Neural progenitor cell (in vitro differentiated cells): Measurements from ENCODE around the gene ERI2. TPM values are rescaled to one million over a fixed set of nuclear protein-coding genes. Genes with fewer than 3 reads are reported as not detected.
A peak's percentile ranks its signal among the peaks of the same experiment; 100 is the strongest.

ENCODE experiments used
- DNase-seq: peaks from one replicate; pipeline ENCODE4 v3.0.0-alpha.2; 2016; ENCODE audit warnings: low spot score
- H2AFZ ChIP-seq: fragments of 200-600 bp; sonication (generic); replicated peaks from 2 replicates; pipeline ENCODE4 v1.6.1; 2016; ENCODE audit warnings: antibody characterized with exemption
- H3F3A ChIP-seq: fragments of 200-600 bp; sonication (generic); 2 replicates; pipeline ENCODE4 v1.6.1; 2016; ENCODE audit warnings: antibody characterized with exemption, low read depth
- H3K27ac ChIP-seq: fragments of 200-600 bp; sonication (generic); 2 replicates; pipeline ENCODE4 v1.5.1; 2016; ENCODE audit warnings: mild to moderate bottlenecking
- H3K27me3 ChIP-seq: fragments of 200-600 bp; sonication (generic); 2 replicates; pipeline ENCODE4 v1.6.1; 2016; ENCODE audit warnings: mild to moderate bottlenecking, moderate library complexity
- H3K36me3 ChIP-seq: fragments of 200-600 bp; sonication (generic); 2 replicates; pipeline ENCODE4 v1.5.1; 2016
- H3K4me1 ChIP-seq: fragments of 200-600 bp; sonication (generic); 2 replicates; pipeline ENCODE4 v1.6.1; 2016; ENCODE audit warnings: mixed run types
- H3K4me2 ChIP-seq: fragments of 200-600 bp; sonication (generic); 2 replicates; pipeline ENCODE4 v1.6.1; 2016
- H3K4me3 ChIP-seq: fragments of 200-600 bp; sonication (generic); 2 replicates; pipeline ENCODE4 v1.5.1; 2016
- H3K79me2 ChIP-seq: fragments of 200-600 bp; sonication (generic); 2 replicates; pipeline ENCODE4 v1.6.1; 2016; ENCODE audit warnings: low read depth
- H3K9ac ChIP-seq: fragments of 200-600 bp; sonication (generic); 2 replicates; pipeline ENCODE4 v1.6.1; 2016
- H3K9me3 ChIP-seq: fragments of 200-600 bp; sonication (generic); 2 replicates; pipeline ENCODE4 v1.5.1; 2016; ENCODE audit warnings: low read depth
- H4K20me1 ChIP-seq: fragments of 200-600 bp; sonication (generic); 2 replicates; pipeline ENCODE4 v1.6.1; 2016; ENCODE audit warnings: low read depth
- H3K27ac Mint-ChIP-seq: 3 replicates; pipeline ENCODE4 v1.8.0; 2021; ENCODE audit warnings: mixed read lengths
- H3K27me3 Mint-ChIP-seq: 2 replicates; pipeline ENCODE4 v1.8.0; 2022; ENCODE audit warnings: low read depth, mild to moderate bottlenecking, inconsistent platforms, moderate library complexity, mixed read lengths; ENCODE audit not compliant: insufficient read depth
- H3K36me3 Mint-ChIP-seq: 3 replicates; pipeline ENCODE4 v1.8.0; 2021; ENCODE audit warnings: mixed read lengths
- H3K4me1 Mint-ChIP-seq: 3 replicates; pipeline ENCODE4 v1.8.0; 2021; ENCODE audit warnings: mixed read lengths
- H3K4me3 Mint-ChIP-seq: 3 replicates; pipeline ENCODE4 v1.8.0; 2021; ENCODE audit warnings: mild to moderate bottlenecking, moderate library complexity, mixed read lengths
- H3K9me3 Mint-ChIP-seq: 3 replicates; pipeline ENCODE4 v1.8.0; 2020; ENCODE audit warnings: mixed read lengths
- CTCF ChIP-seq: fragments of 200-600 bp; sonication (generic); IDR thresholded peaks from 2 replicates; pipeline ENCODE4 v1.5.1; 2017; ENCODE audit warnings: antibody characterized with exemption, mild to moderate bottlenecking
- EZH2 ChIP-seq: fragments of 200-600 bp; sonication (generic); IDR thresholded peaks from 2 replicates; pipeline ENCODE4 v1.6.1; 2017; ENCODE audit warnings: antibody characterized with exemption, mild to moderate bottlenecking, moderate library complexity
- EZH2phosphoT487 ChIP-seq: fragments of 200-600 bp; sonication (generic); IDR thresholded peaks from 2 replicates; pipeline ENCODE4 v1.6.1; 2017; ENCODE audit warnings: antibody characterized with exemption
- total RNA-seq: library from RNA; depleted of rRNA; stranded (reverse); fragments of >200 nt; gene quantifications from 2 replicates; pipeline ENCODE4 v1.2.3, GENCODE V29; 2015; ENCODE audit warnings: low replicate concordance

Gene ERI2
- total RNA-seq: 46.9 and 56.4 TPM in 2 replicates

- H2AFZ ChIP-seq: peak within 1 kb of the TSS; percentile 98
These were observed at the start of gene ERI2, which contains the start of gene REXO5 for GRCh38 chr16:20806168-20807050. Gene ERI2, minus strand, starts transcription at chr16:20806472. Its CDS starts 42 bp downstream, at chr16:20806430. Gene REXO5, plus strand, starts transcription at chr16:20806527. Its CDS starts 427 bp downstream, at chr16:20806954.

DNA sequence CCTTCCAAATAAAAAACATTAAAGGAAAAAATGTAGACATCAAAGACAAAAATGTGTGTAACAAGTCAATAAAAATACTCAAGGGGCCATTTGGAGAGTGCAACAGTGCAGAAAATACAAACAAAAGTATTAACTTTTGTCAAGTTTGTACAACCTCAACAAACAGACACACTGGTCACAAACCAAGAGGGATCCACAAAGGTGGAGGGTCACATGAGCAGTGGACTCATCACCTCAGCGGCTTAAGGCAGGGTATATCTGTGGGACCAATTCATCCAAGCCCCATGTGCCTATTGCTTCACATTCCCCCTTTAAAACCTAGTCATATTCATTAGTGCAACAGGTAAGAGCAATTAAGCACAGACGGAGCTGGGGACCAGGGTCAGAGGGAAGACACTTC is 48.7 kb upstream of the ERI2 start:
- no peaks in the 10 kb centered on the region for H3K9me3 Mint-ChIP-seq
- H3K9ac ChIP-seq: no peak overlapping the region
- no peak for DNase-seq
- no peaks in the 10 kb centered on the region for H3K27me3 ChIP-seq
- H3K9me3 ChIP-seq: no peaks in the 10 kb centered on the region
- no peaks in the 10 kb centered on the region for H3K79me2 ChIP-seq
- peaks cover 2% of the 10 kb centered on the region for H3K4me1 Mint-ChIP-seq
- peaks cover 2% of the 10 kb centered on the region for H3K27me3 Mint-ChIP-seq
- no peak for TF ChIP-seq CTCF
- no peak for TF ChIP-seq EZH2phosphoT487
- no peak for TF ChIP-seq EZH2
- H3K27ac ChIP-seq: no peak overlapping the region
- no peak overlapping the region for H3K4me3 Mint-ChIP-seq
- no peaks in the 10 kb centered on the region for H3K36me3 ChIP-seq
- no peaks in the 10 kb centered on the region for H3K4me1 ChIP-seq
- no peak overlapping the region for H2AFZ ChIP-seq
- H3K4me3 ChIP-seq: no peak overlapping the region
- H4K20me1 ChIP-seq: no peaks in the 10 kb centered on the region
- no peaks in the 10 kb centered on the region for H3F3A ChIP-seq
- H3K27ac Mint-ChIP-seq: no peak overlapping the region
- no peak overlapping the region for H3K4me2 ChIP-seq
- H3K36me3 Mint-ChIP-seq: peaks cover 16% of the 10 kb centered on the region

More at GRCh38 chr16:20806168-20807050, at the start of gene ERI2, which contains the start of gene REXO5:
- no peaks in the 10 kb centered on the region for H3K27me3 ChIP-seq
- peaks cover 14% of the 10 kb centered on the region for H3F3A ChIP-seq
- H3K4me1 ChIP-seq: peaks cover 9% of the 10 kb centered on the region
- no peaks in the 10 kb centered on the region for H3K27me3 Mint-ChIP-seq
- H3K4me1 Mint-ChIP-seq: peaks cover 7% of the 10 kb centered on the region
- H3K9me3 Mint-ChIP-seq: no peaks in the 10 kb centered on the region
- peak within 1 kb of the TSS; percentile 66 for H3K9ac ChIP-seq
- H3K36me3 Mint-ChIP-seq: peaks cover 6% of the 10 kb centered on the region
- H3K4me3 Mint-ChIP-seq: peak within 1 kb of the TSS; percentile 98
- no peaks in the 10 kb centered on the region for H4K20me1 ChIP-seq
- DNase-seq: peak; percentile 95
- H3K9me3 ChIP-seq: no peaks in the 10 kb centered on the region
- peak within 1 kb of the TSS; percentile 88 for H3K27ac ChIP-seq
- TF ChIP-seq CTCF (peak; percentile 45), EZH2 (no peak), EZH2phosphoT487 (no peak)
- no peaks in the 10 kb centered on the region for H3K36me3 ChIP-seq
- peaks cover 18% of the 10 kb centered on the region for H3K79me2 ChIP-seq
- peak within 1 kb of the TSS; percentile 99 for H3K27ac Mint-ChIP-seq
- peak within 1 kb of the TSS; percentile 89 for H3K4me2 ChIP-seq
- peak within 1 kb of the TSS; percentile 78 for H3K4me3 ChIP-seq

DNA sequence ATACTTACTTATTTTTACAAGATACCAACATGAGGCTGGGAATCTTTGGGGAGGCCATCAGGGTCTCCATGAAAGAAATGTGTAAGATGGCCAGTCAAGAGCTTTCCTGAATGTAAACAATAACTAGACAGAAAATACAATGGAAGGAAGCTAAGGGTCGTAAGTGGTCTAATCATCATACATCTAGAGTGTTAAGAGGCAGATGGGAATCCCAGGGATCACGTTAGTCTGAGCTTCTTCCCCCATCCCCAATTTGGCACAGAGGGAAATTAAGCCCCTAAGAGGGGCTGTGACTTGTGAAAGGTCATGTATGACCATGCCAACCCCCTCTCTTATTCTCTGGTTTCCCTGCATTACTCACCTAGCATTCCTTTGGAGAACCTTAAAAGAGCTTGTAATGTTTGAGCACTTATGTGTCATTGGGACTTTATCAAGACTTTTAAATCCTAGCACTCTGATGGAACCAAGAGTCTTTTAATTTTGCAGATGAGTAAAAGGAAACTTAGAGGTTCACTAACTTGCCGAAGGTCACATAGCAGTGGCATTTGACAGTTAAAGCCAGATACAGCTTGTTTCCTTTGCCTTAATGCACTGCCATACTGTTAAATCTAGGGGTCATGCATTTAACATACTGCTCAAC is 47.8 kb upstream of the ERI2 start:
- Histone ChIP-seq H3K9ac (no peak overlapping the region), H3K36me3 (no peaks in the 10 kb centered on the region), H3K4me3 (no peak overlapping the region), H3K27me3 (no peaks in the 10 kb centered on the region), H3F3A (no peaks in the 10 kb centered on the region), H3K4me2 (no peak overlapping the region), H4K20me1 (no peaks in the 10 kb centered on the region), H3K9me3 (no peaks in the 10 kb centered on the region), H3K27ac (no peak overlapping the region), H2AFZ (no peak overlapping the region), H3K79me2 (no peaks in the 10 kb centered on the region), H3K4me1 (no peaks in the 10 kb centered on the region)
- Mint-ChIP-seq H3K9me3 (no peaks in the 10 kb centered on the region), H3K27me3 (peaks cover 2% of the 10 kb centered on the region), H3K36me3 (peaks cover 13% of the 10 kb centered on the region), H3K27ac (no peak overlapping the region), H3K4me1 (peaks cover 3% of the 10 kb centered on the region), H3K4me3 (no peak overlapping the region)
- TF ChIP-seq EZH2phosphoT487: no peak
- no peak for DNase-seq
